WTC11 (cell line): ENCODE results near the gene PCDHGC4.
A peak's percentile ranks its signal among the peaks of the same experiment; 100 is the strongest.

Experiments used
- ATF3 ChIP-seq: sonication (generic); formaldehyde crosslinking; conservative IDR thresholded peaks from 2 replicates; pipeline ENCODE4 v1.8.1; 2022; ENCODE audit warnings: mild to moderate bottlenecking, missing genetic modification reagents
- CTCF ChIP-seq: fragments of 200-600 bp; IDR thresholded peaks from 2 replicates; pipeline ENCODE4 v1.8.0; 2022; ENCODE audit warnings: antibody characterized with exemption
- E2F1 ChIP-seq: sonication (generic); formaldehyde crosslinking; IDR thresholded peaks from 2 replicates; pipeline ENCODE4 v1.8.0; 2022; ENCODE audit warnings: mild to moderate bottlenecking, missing genetic modification reagents
- E2F4 ChIP-seq: sonication (generic); formaldehyde crosslinking; IDR thresholded peaks from 2 replicates; pipeline ENCODE4 v1.8.1; 2022; ENCODE audit warnings: low read depth, mild to moderate bottlenecking, moderate library complexity, missing genetic modification reagents, borderline replicate concordance
- E2F5 ChIP-seq: sonication (generic); formaldehyde crosslinking; IDR thresholded peaks from 2 replicates; pipeline ENCODE4 v1.8.1; 2022; ENCODE audit warnings: mild to moderate bottlenecking, moderate library complexity, missing genetic modification reagents
- FOXJ3 ChIP-seq: sonication (generic); formaldehyde crosslinking; IDR thresholded peaks from 2 replicates; pipeline ENCODE4 v1.9.0; 2021; ENCODE audit warnings: missing genetic modification reagents, mild to moderate bottlenecking, borderline replicate concordance
- JUN ChIP-seq: sonication (generic); formaldehyde crosslinking; IDR thresholded peaks from 2 replicates; pipeline ENCODE4 v1.8.0; 2023; ENCODE audit warnings: mild to moderate bottlenecking, missing genetic modification reagents
- KAT7 ChIP-seq: sonication (generic); formaldehyde crosslinking; IDR thresholded peaks from 2 replicates; pipeline ENCODE4 v1.8.1; 2023; ENCODE audit warnings: missing genetic modification reagents, mild to moderate bottlenecking, borderline replicate concordance
- NFE2L1 ChIP-seq: sonication (generic); formaldehyde crosslinking; IDR thresholded peaks from 2 replicates; pipeline ENCODE4 v1.8.1; 2023; ENCODE audit warnings: missing genetic modification reagents
- SP1 ChIP-seq: sonication (generic); formaldehyde crosslinking; conservative IDR thresholded peaks from 2 replicates; pipeline ENCODE4 v1.8.1; 2022; ENCODE audit warnings: missing genetic modification reagents
- TP53 ChIP-seq: sonication (generic); formaldehyde crosslinking; IDR thresholded peaks from 2 replicates; pipeline ENCODE4 v1.8.1; 2023; ENCODE audit warnings: mild to moderate bottlenecking, missing genetic modification reagents
- USF2 ChIP-seq: sonication (generic); formaldehyde crosslinking; IDR thresholded peaks from 2 replicates; pipeline ENCODE4 v1.8.1; 2023; ENCODE audit warnings: mild to moderate bottlenecking, missing genetic modification reagents, moderate library complexity
- ZMAT4 ChIP-seq: fragments of 250-450 bp; sonication (Bioruptor Pico); IDR thresholded peaks from 2 replicates; pipeline ENCODE4 v1.9.0; 2021; ENCODE audit warnings: mild to moderate bottlenecking
- ZNF281 ChIP-seq: sonication (generic); formaldehyde crosslinking; IDR thresholded peaks from 2 replicates; pipeline ENCODE4 v1.8.0; 2023; ENCODE audit warnings: mild to moderate bottlenecking, missing genetic modification reagents

GRCh38 chr5:141507387-141508091, 22.7 kb downstream of the PCDHGC4 start:
- TF ChIP-seq CTCF (no peak), E2F1 (CRISPR knock-in tag) (no peak), KAT7 (CRISPR knock-in tag) (no peak), ZMAT4 (CRISPR knock-in tag) (no peak), E2F4 (CRISPR knock-in tag) (no peak), TP53 (0 out of 2 replicates have a peak, but pooled peaks have one; percentile 49), NFE2L1 (CRISPR knock-in tag) (no peak), USF2 (CRISPR knock-in tag) (no peak), E2F5 (no peak), ATF3 (CRISPR knock-in tag) (no peak), JUN (no peak), ZNF281 (no peak), FOXJ3 (no peak), SP1 (no peak)
